GM10266 (cell line): ENCODE results near the gene LRRC59.

Source experiments
- DNase-seq: peaks from one replicate; pipeline ENCODE4 v3.0.0; 2012; ENCODE audit errors: extremely low spot score
- CTCF ChIP-seq: IDR thresholded peaks from 2 replicates; pipeline ENCODE4 v1.5.1; 2012; ENCODE audit warnings: mild to moderate bottlenecking, low read depth; ENCODE audit not compliant: control insufficient read depth, insufficient read depth; ENCODE audit errors: missing control alignments

The LRRC59 gene

GRCh38 chr17:50379351-50380132 is 17.8 kb downstream of the LRRC59 start:
- no peak for DNase-seq
- TF ChIP-seq CTCF, result no peak

DNA sequence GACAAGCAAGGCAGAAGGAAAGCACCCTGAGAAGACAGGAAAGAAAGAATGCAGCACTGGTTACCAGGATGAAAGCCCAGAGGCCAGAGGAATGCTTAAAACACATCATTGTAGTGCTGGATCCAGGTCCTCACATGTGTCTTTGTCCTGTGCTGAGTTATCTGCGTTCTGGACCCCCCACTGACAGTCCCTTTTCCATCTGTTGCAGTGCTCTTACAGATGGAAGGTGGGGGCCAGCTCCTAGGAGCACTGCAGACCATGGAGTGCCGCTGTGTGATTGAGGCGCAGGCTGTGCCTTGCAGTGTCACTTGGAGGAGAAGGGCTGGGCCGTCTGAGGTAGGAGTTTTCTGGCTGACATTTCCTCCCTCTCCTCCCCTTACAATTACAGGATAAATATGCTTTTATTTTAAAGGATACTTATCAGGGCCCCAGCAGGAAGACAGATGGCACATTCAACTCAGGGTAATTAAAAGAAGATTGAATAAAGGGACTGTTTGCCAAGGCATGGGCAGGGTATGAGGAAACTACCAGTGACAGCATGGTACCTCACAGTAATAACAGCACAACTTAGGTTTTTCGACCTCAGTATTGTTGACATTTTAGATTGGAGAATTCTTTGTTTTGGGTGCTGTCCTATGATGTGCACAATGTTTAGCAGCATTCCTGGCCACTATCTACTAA is 21.3 kb downstream of the LRRC59 start:
- DNase-seq, result no peak
- no peak for TF ChIP-seq CTCF

DNA sequence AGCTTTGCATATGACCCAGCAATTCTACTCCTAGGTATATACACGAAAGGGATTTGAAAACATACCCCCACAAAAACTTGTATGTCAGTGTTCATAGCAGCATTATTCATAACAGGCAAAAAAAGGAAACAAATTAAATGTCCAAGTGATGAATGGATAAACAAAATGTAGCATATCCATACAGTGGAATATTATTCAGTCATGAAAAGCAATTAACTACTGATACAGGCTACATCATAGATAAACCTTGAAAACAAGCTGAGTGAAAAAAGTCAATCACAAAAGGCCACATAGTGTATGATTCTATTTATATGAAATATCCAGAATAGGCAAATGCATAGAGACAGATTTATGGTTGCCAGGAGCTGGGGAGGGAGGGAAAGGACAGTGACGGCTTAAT is 23.6 kb downstream of the LRRC59 start:
- TF ChIP-seq CTCF, result no peak
- no peak for DNase-seq

DNA sequence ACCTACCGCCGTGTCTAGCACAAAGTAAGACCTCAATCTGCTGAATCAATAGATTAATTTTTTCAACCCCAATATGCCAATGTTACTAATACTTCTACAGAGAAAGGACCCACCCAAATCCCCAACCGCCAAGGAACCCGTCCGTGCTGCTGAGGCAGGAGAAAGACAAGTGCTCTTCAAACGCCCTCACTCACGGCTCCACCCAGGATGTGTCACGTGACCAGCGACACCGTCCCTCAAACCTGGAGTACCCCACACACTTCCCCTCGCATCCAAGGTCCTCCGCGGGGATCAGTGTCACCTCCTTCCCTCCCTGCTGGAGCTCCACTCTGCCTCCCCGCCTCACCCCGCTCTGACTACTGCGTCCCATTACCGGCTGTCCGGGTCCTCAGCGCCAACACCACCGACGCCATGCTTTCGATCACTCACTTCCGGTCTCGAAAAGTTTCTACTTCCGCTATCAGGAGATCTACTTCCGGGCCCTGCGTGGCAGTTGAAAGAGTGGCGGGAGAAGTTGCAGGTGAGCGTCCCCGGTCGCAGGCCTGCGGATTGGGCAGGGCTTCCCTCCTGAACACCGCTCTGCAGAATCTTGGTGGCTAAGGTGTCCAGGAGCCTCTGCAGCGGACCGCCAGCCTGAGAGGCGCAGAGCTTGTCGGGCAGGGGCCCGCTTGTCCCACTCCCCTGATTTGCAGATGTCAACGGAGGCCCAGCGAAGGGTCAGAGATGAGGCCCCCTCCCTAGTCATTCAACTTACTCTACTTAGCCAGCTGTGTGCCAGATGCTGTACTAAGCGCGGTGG is 24.4 kb downstream of the LRRC59 start, which contains the start of the genes EME1 and MRPL27:
Gene EME1 (plus strand): TSS at position 472 of the 799 bp plus-strand sequence. CDS start 1,980 bp downstream, outside the sequence.
Gene MRPL27 (minus strand): TSS at position 427 of the 799 bp plus-strand sequence. CDS start 14 bp downstream, at position 413.
- DNase-seq, result peak; percentile 84
- TF ChIP-seq CTCF, result no peak

DNA sequence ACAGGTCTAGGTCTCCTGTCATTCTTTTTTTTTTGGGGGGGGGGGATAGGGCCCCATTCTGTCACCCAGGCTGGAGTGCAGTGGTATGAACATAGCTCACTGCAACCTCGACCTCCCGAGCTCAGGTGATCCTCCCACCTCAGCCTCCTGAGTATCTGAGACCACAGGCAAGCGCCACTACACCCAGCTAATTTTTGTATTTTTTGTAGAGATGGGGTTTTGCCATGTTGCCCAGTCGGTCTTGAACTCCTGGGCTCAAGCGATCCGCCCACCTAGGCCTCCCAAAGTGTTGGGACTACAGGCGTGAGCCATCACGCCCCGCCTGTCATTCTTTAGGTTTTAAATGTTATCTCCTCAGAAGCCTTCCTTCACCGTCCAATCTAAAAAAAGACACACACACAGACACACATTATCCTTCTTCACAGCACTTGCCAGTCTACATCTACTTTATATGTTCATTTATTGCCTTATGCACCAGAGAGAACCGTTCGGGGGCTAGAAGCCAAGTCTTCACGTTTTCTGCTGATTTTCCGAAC is 25.0 kb downstream of the LRRC59 start:
- TF ChIP-seq CTCF, result no peak
- DNase-seq, result no peak

DNA sequence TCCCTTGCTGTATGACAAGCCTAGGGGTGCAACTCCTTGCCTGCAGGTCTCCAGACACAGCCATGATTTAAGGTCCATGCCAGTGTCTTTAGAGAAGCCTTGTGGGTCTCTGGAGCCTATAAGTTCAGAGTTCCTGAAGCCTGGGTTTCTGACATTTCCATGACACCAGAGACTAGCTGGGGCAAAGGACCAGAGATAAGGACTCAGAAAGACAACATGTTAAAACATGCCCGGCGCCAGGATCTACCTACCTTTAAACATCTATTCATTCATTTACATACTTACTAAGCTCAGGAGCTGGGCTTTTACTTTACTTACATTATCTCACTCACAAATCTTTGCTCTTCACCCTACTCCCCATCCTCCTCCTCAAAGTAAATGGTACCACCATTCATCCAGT is 25.8 kb downstream of the LRRC59 start:
- no peak for TF ChIP-seq CTCF
- no peak for DNase-seq
